Measurements from ENCODE around the gene FBN1.

FBN1 gene

GRCh38 chr15:48415036-48415886, 230.2 kb downstream of the FBN1 start:
- peak overlapping the region; percentile 65 for H3K27ac ChIP-seq
- TF ChIP-seq ZFX (IDR thresholded peaks at IDR 0.05): no peak
- no peak for TF ChIP-seq CTCF (conservative IDR thresholded peaks at IDR 0.05)

GRCh38 chr15:48414015-48414414, 231.5 kb downstream of the FBN1 start:
- TF ChIP-seq ZFX (IDR thresholded peaks at IDR 0.05) (no peak), CTCF (conservative IDR thresholded peaks at IDR 0.05) (no peak)
- no peak overlapping the region for H3K27ac ChIP-seq

- no peak overlapping the region for H3K27ac ChIP-seq
- TF ChIP-seq CTCF (conservative IDR thresholded peaks at IDR 0.05) (no peak), ZFX (IDR thresholded peaks at IDR 0.05) (no peak)
Observed at GRCh38 chr15:48413304-48413703, 232.2 kb downstream of the FBN1 start.

GRCh38 chr15:48411971-48412591, 233.4 kb downstream of the FBN1 start:
- no peak for TF ChIP-seq CTCF (conservative IDR thresholded peaks at IDR 0.05)
- TF ChIP-seq ZFX (IDR thresholded peaks at IDR 0.05): no peak
- H3K27ac ChIP-seq: no peak overlapping the region

GRCh38 chr15:48409623-48410022, 235.9 kb downstream of the FBN1 start:
- TF ChIP-seq ZFX (IDR thresholded peaks at IDR 0.05) (no peak), CTCF (conservative IDR thresholded peaks at IDR 0.05) (no peak)

GRCh38 chr15:48408327-48408726, 237.2 kb downstream of the FBN1 start:
- TF ChIP-seq CTCF (conservative IDR thresholded peaks at IDR 0.05) (no peak), ZFX (IDR thresholded peaks at IDR 0.05) (no peak)
- no peak overlapping the region for H3K27ac ChIP-seq

More at GRCh38 chr15:48409623-48410022, 235.9 kb downstream of the FBN1 start:
- H3K27ac ChIP-seq: no peak overlapping the region

- TF ChIP-seq ZFX (IDR thresholded peaks at IDR 0.05) (no peak), CTCF (conservative IDR thresholded peaks at IDR 0.05) (no peak)
- no peak overlapping the region for H3K27ac ChIP-seq
Observed at GRCh38 chr15:48407646-48408045, 237.9 kb downstream of the FBN1 start.

Data from C4-2B (cell line).